ENCODE results near the gene MESD. TPM values are rescaled to one million over a fixed set of nuclear protein-coding genes. Genes with fewer than 3 reads are reported as not detected.

The MESD gene
- total and polyA plus RNA-seq, 12 donors = 13.2 to 56.1 (median 25.6) TPM

DNA sequence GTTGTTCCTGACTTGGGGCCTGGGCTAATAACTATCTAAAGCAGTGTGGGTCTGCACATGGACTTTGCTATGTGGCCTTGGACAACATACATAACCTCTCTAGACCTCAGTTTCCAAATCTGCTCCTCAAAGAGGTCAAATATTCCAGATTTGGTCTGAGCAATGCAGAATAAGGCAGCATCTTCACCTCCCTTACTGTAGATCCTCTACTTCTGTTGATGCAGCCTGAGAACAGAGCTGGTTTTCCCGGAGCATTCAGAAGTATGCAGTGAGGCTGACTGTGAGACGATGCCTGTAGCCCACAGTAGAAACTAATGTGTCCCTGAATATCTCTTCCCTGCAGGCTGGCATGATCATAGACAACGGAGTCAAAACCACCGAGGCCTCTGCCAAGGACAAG, 65.3 kb downstream of the MESD start:
- no peak for DNase-seq
- TF ChIP-seq POLR2A (IDR thresholded peaks at IDR 0.05) = no peak
- no peak for TF ChIP-seq CTCF (IDR thresholded peaks at IDR 0.05)
- 35 to 67% (median 56%) methylated on average over 4 of the region's 4 CpGs for WGBS, 4 donors

DNA sequence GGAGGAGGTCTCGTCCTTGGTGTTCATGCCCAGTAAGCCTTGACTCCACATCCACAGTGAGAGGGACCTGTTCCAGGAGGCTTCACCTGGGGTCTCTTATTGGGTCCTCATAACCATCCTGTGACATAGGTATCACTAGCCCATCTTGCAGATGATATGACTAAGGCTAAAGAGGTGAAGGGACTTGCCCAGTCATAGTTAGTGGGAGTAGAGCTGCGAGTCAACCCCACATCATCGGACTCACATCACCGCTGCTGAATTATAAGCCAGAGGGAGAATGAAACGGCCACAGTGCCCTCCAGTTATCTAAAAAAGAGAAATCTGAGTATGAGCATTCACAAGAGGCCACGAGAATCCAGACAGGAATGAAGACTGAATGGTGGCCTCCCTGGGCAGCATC, 66.0 kb downstream of the MESD start:
- WGBS, 4 donors = 92 to 95% (median 94%) methylated on average over 6 of the region's 6 CpGs
- no peaks in the 10 kb centered on the region for H3K9me3 ChIP-seq (replicated peaks in 1 of 3)
- no peak overlapping the region for H3K27ac ChIP-seq
- no peak overlapping the region for H3K4me3 ChIP-seq
- DNase-seq = no peak
- intact Hi-C loops (cut with DNase I) = no loop called here
- H3K27me3 ChIP-seq = no peaks in the 10 kb centered on the region
- H3K36me3 ChIP-seq (replicated peaks in 1 of 2) = no peaks in the 10 kb centered on the region
- TF ChIP-seq CTCF (IDR thresholded peaks at IDR 0.05) = no peak
- TF ChIP-seq POLR2A (IDR thresholded peaks at IDR 0.05) = no peak
- H3K4me1 ChIP-seq (replicated peaks in 1 of 2) = no peaks in the 10 kb centered on the region

More for the DNA sequence above, 65.3 kb downstream of the MESD start:
- H3K4me3 ChIP-seq = no peak overlapping the region
- no peaks in the 10 kb centered on the region for H3K36me3 ChIP-seq (replicated peaks in 1 of 2)
- intact Hi-C loops (cut with DNase I) = no loop called here
- no peaks in the 10 kb centered on the region for H3K27me3 ChIP-seq
- H3K9me3 ChIP-seq (replicated peaks in 1 of 3) = no peaks in the 10 kb centered on the region
- H3K27ac ChIP-seq = no peak overlapping the region
- no peaks in the 10 kb centered on the region for H3K4me1 ChIP-seq (replicated peaks in 1 of 2)

GRCh38 chr15:80921736-80922410, 67.7 kb downstream of the MESD start:
- Histone ChIP-seq H3K9me3 (replicated peaks in 1 of 3) (no peaks in the 10 kb centered on the region), H3K27ac (no peak overlapping the region), H3K4me3 (no peak overlapping the region), H3K36me3 (replicated peaks in 1 of 2) (no peaks in the 10 kb centered on the region), H3K27me3 (no peaks in the 10 kb centered on the region), H3K4me1 (replicated peaks in 1 of 2) (no peaks in the 10 kb centered on the region)
- intact Hi-C loops (cut with DNase I) = no loop called here
- 96 to 97% (median 96%) methylated on average over 20 of the region's 20 CpGs for WGBS, 4 donors
- TF ChIP-seq CTCF (IDR thresholded peaks at IDR 0.05) (no peak), POLR2A (IDR thresholded peaks at IDR 0.05) (no peak)
- no peak for DNase-seq

GRCh38 chr15:80920271-80920699, 69.3 kb downstream of the MESD start:
- H3K4me1 ChIP-seq (replicated peaks in 1 of 2) = no peaks in the 10 kb centered on the region
- intact Hi-C loops (cut with DNase I) = no loop called here
- no peaks in the 10 kb centered on the region for H3K36me3 ChIP-seq (replicated peaks in 1 of 2)
- no peak overlapping the region for H3K27ac ChIP-seq
- H3K27me3 ChIP-seq = no peaks in the 10 kb centered on the region
- DNase-seq = no peak
- TF ChIP-seq POLR2A (IDR thresholded peaks at IDR 0.05) (no peak), CTCF (IDR thresholded peaks at IDR 0.05) (no peak)
- no peak overlapping the region for H3K4me3 ChIP-seq
- 76 to 80% (median 79%) methylated on average over 5 of the region's 5 CpGs for WGBS, 4 donors
- H3K9me3 ChIP-seq (replicated peaks in 1 of 3) = no peaks in the 10 kb centered on the region
